Caki2 (cell line): ENCODE data around the gene SKIC3. TPM values are rescaled to one million over a fixed set of nuclear protein-coding genes. Genes with fewer than 3 reads are reported as not detected.

Experiments used
- DNase-seq: peaks from one replicate; pipeline ENCODE4 v3.0.0-alpha.2; 2015; ENCODE audit warnings: low read depth
- in situ Hi-C: cut with HindIII; loops from 2 replicates; pipeline ENCODE4 v1.10.0; 2016; ENCODE audit warnings: low sequenced_read_pairs, low pct_unique_long_range_greater_than_20kb, mixed read lengths
- total RNA-seq: library from RNA; depleted of rRNA; stranded (reverse); fragments of >200 nt; shearing (Covaris generic); gene quantifications from 2 replicates; pipeline ENCODE4 v1.2.3, GENCODE V29; 2014; ENCODE audit warnings: low replicate concordance; rRNA removed

The SKIC3 gene
- total RNA-seq: 19.7 and 33.1 TPM in 2 replicates

DNA sequence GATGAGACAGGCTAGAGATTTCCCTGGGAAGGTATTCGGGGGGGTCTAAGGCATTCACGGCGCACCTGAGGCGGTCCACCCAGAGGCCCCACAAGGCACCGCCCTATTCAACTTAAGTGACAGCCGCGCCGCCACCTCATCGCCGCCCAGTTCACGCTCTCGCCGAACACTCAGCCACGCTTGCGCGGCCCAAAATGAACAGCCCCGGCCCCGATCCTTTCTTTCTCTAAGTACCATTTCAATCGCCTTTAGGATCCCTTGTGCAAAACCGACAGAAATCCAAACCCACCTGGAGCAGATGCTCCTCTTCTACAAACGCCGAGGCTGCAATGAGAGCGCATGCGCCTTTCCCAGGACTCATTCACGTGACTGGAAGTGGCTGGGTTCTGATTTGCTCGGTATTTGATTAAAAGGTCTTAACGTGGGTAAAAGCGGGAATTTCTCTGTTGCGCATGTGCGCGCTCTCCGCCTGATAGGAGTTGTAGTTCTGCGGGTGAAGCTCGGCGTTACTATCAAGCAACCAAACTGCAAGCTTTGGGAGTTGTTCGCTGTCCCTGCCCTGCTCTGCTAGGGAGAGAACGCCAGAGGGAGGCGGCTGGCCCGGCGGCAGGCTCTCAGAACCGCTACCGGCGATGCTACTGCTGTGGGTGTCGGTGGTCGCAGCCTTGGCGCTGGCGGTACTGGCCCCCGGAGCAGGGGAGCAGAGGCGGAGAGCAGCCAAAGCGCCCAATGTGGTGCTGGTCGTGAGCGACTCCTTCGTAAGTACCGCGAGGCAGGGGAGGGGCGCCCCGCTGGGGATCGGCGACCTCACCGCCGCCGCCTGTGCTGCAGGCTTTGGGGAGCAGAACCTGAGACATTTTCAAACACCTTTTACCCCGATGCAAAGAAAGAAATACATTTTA is at the start of gene SKIC3, which contains the start of gene ARSK:
Gene SKIC3, minus strand, starts transcription at position 331 of the 902 bp plus-strand sequence. CDS start 7,827 bp downstream, outside the sequence.
Gene ARSK, plus strand, starts transcription at position 455 of the 902 bp plus-strand sequence. Its CDS starts 178 bp downstream, at position 633.
- in situ Hi-C loops: no loop called here
- DNase-seq: peak; percentile 96

DNA sequence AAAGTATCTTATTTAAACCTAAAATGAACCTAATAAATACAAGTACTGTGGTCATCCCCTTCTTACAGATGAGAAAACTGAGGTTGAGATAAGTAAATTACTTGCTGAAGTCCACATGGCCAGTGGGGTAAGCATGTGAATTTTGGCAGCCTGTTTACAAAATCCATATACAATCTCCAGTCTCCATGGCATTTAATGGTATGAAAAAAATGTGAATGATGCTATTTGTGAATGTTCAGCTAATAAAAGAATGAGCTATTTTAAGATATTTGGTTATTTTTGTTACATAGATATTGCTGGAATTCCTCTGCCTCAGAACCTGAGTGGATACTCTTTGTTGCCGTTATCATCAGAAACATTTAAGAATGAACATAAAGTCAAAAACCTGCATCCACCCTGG is 45.8 kb upstream of the SKIC3 start:
- in situ Hi-C loops: no loop called here
- DNase-seq: no peak

DNA sequence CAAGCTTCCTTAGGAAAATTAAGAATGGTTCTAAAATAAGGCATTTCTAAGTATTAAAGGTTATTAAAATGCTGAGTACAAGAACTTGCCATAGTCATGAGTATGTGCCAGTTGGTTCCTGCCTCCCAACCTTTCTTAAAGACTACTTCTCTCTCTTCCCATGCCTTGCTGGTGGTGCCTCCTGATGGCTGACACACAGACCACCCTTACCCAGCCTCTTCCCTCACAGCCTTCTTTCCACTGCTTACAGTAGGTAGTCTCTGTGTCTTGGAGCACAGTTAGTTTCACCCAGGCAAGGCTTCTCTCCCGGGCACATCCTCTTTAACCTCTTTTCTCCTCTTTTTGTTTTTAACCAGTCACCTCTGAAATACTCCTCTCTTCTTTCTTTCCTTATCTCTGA is 44.5 kb upstream of the SKIC3 start:
- in situ Hi-C loops: no loop called here
- DNase-seq: no peak

DNA sequence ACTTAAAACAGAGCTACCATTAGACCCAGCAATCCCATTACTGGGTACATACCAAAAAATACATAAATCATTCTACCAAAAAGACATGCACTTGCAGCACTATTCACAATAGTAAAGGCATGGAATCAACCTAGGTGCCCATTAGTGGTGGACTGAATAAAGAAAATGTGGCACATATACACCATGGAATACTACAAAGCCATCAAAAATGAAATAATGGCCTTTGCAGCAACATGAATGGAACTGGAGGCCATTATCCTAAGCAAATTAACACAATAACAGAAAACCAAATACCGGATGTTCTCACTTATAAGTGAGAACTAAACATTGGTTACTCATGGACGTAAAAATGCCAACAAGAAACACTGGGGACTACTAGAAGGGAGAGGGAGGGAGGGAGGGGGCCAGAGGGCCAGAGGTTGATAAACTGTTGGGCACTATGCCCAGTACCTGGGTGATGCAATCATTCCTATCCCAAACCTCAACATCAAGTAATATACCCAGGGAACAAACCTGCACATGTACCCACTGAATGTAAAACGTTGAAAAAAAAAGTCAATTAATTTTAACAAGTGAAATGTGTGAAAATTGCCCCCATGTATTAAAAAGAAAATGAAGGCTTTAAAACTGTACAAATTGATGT is 40.6 kb upstream of the SKIC3 start:
- no peak for DNase-seq
- in situ Hi-C loops: no loop called here

DNA sequence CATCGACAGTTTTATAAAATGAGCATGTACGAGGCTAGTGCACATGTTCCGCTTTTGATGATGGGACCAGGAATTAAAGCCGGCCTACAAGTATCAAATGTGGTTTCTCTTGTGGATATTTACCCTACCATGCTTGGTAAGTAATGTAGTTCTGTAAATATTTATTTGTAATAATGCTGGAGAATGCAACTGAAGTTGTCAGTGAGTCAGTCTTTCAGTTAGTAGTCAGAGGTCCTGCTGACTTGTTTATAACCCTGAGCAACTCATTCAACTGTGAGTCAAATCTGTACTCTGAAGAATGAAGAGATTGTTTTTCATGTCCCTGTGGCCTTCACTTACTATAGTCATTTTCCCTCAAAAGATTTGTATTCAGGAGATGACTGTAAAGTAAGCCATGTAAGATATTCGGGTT is 36.7 kb upstream of the SKIC3 start:
- in situ Hi-C loops: no loop called here
- DNase-seq: no peak

DNA sequence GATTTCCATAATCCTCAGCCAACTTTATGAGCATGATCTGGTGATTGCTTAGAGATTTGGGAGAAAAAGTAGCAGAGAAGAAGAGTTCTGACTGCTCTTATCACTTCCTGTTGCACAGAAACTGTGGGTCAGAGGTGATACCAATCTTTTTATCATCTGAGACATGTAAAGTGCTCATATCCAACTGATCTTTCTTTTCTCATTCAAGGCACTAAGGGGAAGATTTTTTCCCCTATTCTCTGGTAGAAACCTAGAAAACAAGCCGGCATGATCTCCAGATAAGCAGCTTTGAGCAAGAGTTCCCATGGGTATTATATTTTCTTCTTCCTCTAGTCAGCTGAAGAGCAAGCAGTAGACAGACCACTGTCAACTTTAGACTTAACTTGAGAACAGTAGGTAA is 36.1 kb upstream of the SKIC3 start:
- in situ Hi-C loops: no loop called here

DNA sequence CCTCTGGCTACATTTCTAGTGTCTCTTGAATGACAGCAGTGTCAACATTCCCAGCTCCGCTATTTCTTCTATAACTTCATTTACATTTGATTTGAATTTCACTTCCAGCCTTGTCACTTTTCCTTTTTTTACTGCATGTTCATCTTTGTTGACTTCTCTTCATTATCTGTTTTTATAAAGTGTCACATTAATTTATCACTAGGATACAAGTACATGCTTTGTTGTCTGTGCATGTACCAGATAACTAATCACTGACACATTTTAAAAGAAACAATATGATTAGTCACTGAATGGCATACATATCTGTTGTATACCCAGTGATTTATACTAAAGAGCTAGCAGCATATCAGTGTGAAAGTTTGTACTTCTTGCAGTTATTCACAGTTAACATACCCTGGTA is 29.2 kb upstream of the SKIC3 start:
- no peak for DNase-seq
- in situ Hi-C loops: no loop called here

More for the DNA sequence above, 36.1 kb upstream of the SKIC3 start:
- DNase-seq: no peak

DNA sequence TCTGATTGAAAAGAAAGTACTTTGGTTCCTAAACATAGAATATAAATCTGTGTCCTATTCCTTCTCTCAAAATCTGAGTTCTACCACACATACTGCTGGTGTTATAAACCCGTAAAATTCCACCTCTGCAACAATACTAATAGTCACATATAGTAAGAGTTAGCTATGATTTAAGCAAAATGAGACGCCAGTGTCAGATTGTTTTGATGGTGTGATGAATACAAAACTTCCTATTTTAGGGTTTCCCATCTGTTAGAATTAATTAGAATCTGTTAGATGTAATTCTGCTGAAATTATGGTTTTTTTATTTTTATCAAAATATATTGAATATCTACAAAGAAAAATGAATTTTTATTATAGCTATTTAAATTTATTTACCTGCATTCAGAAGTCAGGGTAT is 26.8 kb upstream of the SKIC3 start:
- in situ Hi-C loops: no loop called here

DNA sequence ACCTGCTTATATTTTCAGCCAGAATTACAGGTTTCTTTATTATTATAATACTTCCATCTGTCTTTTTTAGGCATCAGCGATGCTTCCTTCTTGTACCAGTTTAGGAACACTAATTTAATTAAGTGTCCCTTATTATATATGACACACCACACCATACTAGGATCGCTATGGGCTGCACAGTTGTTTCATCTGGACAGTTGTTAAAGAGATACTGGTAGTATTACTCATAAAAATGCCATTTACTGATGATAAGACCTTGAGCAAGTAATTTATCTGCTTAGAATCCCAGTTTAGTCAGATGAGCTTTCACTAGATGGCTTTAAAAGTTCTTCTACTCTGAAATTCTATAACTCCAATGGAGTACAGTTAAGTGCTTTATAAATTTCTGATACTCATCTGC is 17.2 kb upstream of the SKIC3 start:
- DNase-seq: no peak

More for the DNA sequence above, 26.8 kb upstream of the SKIC3 start:
- no peak for DNase-seq

DNA sequence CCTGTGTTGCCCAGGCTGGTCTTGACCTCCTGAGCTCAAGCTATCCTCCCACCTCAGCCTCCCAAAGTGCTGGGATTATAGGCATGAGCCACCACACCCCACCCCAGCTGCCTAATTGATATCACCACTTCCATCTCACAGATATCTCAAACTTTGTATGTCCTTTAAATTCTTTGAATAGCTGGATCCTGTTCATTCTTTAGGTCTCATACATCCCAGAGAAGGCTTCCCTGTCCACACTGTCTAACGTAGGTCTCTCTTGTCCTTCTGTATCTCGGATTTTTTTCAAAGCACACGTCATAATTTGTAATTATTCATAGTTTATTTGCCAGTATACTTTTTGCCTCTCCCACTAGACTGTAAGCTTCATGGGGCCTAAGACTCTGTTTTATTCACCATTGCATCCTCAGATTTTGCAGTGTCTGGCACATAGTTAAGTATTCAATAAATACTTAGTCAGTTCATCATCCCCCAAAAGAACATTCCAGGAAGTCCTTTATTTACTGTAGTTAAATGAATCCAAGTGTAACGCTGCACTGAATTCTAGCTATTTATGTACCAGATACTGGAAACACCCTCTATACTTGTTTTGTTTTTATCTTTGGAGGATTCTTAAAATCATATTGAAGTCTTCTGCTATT is 10.6 kb upstream of the SKIC3 start:
- no peak for DNase-seq
- in situ Hi-C loops: no loop called here

More for the DNA sequence above, 17.2 kb upstream of the SKIC3 start:
- in situ Hi-C loops: no loop called here

DNA sequence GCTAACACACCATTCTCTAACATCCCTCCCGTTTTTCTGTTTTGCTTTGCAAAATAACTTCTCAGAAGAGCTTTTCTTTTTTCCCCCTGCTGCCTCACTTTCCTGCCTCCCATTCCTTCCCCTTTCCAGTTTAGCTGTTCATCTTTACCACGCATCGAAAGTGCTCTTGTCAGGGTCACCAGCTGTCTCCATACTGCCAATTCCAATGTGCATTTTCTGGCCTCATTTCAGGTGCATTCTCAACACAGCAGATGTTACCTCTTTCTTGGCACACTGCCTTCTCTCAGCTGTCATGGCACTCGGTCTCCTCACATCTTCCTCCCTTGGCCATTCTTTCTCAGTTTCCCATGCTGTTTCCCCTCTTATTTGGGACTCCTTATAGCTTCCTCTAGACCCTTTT is 9.7 kb upstream of the SKIC3 start:
- in situ Hi-C loops: no loop called here
- DNase-seq: no peak

DNA sequence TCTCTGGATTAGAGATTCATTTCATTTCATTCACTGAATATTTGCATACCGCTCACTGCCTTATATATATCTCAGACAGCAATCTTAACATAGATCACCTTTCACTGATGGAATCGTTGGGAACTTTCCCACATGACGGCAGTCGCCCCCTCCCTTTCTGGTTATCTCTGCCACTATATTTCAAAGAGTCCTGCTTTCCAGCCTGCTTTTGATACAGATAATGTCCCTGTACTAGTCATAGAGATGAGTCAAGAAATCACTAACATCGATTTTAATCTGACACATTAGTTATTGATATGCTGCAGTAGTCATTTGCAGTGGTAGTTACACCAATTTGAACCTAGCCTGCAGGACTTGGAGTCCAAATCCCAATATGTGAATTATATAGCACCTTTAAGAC is 8.6 kb upstream of the SKIC3 start:
- no peak for DNase-seq
- in situ Hi-C loops: no loop called here

DNA sequence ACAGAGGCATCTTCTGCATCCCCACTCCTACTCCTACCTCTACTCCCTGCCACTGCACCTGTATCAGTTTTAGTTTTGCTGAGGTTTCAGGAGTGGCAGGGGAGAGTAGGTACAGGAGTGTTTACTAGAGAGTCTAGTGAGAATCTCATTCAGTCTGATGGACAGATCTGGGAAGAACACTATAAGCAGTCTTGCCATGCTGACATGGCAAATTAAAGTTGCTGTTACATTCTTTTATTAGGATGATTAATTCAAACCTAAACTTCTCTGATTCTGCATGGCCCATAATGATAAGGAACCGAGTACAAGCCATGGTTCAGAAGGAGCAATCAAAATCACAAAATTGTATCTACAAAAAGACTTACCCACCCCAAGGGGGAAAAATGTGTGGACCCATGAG is 7.5 kb upstream of the SKIC3 start:
- DNase-seq: no peak
- in situ Hi-C loops: no loop called here

DNA sequence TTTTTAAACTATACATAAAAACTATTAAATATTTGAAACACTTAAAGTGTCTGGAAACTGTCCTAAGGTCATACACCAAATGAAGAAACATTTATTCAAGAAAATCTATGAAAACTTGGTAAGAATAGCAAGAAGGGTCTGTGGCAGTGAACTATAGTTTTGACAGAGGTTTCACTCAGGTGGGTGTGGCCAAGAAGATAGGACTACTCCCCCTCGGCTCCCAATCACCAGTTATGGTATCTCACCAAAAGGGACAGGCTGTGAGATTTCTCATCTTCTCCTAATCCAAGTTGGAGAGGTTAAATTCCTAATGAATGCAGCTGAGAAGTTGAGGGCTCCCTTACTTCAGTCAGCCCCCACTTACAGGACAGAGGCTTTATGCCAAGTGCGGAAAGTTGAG is 3.1 kb upstream of the SKIC3 start:
- DNase-seq: no peak
- in situ Hi-C loops: no loop called here

DNA sequence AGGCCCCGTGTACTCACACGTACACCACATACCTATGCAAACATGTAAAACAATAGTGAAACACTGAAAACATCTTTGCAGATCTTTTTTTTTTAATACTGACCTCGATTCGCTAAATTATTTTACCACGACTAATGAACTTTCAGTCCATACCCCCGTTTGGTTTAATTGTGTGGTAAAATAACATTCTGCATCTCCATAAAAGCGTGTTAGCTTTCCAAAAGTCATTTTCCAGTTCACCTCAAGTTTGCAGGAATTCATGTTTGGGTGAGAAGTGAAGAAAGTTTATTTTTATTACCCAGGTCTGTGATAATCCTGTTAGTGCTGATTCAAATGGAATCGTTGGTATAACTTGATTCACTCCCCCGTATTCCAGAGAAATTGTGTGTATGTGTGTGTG is 776 bp upstream of the SKIC3 start:
- in situ Hi-C loops: no loop called here
- no peak for DNase-seq

DNA sequence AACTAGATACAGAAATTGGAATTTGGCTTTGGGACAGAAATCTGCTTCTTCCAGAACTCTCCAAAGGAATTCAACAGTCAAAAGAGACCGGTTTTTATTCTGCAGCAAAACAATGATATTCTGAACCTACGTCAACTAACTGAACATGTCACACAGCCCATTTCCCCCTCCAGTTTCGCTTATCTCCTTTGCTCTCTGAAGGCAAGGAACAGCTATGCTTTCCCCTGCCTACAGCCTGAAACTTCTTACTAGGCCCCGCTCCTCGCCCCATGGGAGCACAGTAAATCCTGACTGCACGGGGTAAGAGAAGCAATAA is 488 bp downstream of the SKIC3 start:
- in situ Hi-C loops: no loop called here

DNA sequence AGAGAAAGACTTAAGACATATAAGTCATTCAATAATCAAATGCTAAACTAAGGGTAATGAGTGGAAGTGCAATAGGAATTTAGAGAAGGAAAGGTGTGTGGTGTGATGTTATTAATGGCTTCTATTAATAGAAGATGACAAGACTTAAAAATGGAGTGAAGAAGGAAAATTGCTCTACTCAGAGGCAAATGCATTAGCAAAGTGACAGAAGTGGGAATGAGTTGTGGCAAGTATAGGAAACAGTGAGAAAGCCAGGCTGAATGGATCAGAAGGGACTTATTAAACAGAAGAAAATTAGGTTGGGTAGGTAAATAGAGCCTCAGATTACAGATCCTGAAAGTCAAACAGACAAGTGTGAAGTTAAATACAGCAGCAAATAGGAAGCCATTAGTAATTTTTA is 5.7 kb downstream of the SKIC3 start:
- in situ Hi-C loops: no loop called here
- no peak for DNase-seq

More for the DNA sequence above, 488 bp downstream of the SKIC3 start:
- DNase-seq: no peak

DNA sequence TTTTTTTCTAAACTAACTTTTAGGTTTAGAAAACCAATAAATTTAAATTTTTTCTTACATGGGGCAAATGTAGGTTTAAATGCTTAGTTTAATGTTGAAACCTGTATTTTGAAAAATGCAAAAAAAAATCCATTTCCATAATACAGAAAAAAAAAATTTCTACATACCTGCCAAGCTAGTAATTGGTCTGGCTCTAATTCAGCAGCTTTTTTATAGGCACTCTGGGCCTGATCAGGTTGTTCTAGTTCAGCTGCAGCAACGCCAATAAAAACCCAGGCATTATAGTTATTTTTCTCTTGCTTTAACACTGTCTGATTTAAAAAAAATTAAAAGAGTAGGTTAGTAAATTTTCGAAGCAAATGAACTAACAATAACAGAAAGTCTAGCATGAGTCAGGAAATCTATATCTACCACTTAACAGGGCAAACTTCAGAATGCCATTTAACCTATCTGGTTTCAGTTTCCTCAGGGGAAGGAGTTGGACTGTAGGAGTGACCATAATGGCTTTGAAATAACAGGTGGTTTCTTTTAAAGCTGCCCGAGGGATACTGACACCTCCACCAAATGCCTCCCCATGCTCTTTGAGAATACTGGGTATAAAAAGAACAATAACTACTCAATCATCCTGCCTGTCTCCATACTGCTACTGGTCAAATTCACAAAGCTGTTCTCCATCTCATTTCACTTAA is 11.6 kb downstream of the SKIC3 start:
- in situ Hi-C loops: no loop called here
- no peak for DNase-seq

DNA sequence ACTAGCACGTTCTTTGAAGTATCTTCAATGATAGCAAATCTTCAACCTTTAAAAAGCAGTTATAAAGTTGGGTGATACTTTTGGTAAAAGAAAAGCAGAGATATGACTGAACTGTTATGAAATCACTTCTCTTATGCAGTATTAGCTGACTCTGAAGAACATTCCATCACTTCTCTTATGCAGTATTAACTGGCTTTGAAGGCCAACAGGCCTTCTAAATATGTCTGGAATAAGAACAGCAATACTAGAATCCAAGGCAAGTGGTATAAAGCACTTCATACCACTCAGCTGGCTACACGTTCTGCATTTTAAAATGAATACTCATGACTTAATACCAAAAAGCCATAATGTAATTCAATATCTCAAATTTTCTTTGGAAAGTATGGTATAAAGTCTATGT is 17.3 kb downstream of the SKIC3 start:
- in situ Hi-C loops: no loop called here

More for the DNA sequence above, 17.3 kb downstream of the SKIC3 start:
- no peak for DNase-seq
